Tibial nerve (tissue), 4 donors: ENCODE results near the gene GHRH.

ENCODE experiments used
- EP300 ChIP-seq, 2 donors: sonication (generic); formaldehyde crosslinking; IDR thresholded peaks; one replicate each; pipeline ENCODE4 v1.6.1; 2017; ENCODE audit warnings: antibody characterized with exemption in 2 of 2, mild to moderate bottlenecking in 1 of 2
- POLR2A ChIP-seq, 2 donors: fragments of 450-650 bp; IDR thresholded peaks; one replicate each; pipeline ENCODE4 v1.6.1; 2017; ENCODE audit warnings: antibody characterized with exemption in 2 of 2, mild to moderate bottlenecking in 2 of 2, moderate library complexity in 2 of 2
- TF ChIP-seq, protein P1 (sequence below), 5 experiments: fragments of 200-600 bp in 3 of 5; fragments of 450-650 bp in 2 of 5; sonication (generic) in 3 of 5; IDR thresholded peaks; one replicate each; pipeline ENCODE4 v1.5.1; 2016 to 2019; ENCODE audit warnings: antibody characterized with exemption in 5 of 5, mild to moderate bottlenecking in 3 of 5, moderate library complexity in 2 of 5

DNA sequence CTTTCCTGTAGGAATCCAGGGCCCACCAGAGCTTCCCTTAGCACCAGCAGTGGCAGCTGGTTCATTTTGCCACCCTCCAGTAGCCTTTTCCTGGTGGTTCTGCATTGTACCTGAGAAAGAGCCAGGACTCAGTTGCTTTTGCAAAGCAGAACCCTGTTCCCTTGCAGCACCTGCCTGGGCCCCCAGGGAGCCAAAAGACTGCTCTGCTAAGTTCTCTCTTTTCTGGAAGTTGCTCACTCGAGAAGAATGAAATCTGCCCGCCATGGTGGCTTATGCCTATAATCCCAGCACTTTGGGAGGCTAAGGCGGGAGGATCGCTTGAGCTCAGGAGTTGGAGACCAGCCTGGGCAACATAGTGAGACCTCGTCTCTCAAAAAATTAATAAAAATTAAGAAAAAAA lies 24.0 kb downstream of the GHRH start:
- TF ChIP-seq, protein P1, sequence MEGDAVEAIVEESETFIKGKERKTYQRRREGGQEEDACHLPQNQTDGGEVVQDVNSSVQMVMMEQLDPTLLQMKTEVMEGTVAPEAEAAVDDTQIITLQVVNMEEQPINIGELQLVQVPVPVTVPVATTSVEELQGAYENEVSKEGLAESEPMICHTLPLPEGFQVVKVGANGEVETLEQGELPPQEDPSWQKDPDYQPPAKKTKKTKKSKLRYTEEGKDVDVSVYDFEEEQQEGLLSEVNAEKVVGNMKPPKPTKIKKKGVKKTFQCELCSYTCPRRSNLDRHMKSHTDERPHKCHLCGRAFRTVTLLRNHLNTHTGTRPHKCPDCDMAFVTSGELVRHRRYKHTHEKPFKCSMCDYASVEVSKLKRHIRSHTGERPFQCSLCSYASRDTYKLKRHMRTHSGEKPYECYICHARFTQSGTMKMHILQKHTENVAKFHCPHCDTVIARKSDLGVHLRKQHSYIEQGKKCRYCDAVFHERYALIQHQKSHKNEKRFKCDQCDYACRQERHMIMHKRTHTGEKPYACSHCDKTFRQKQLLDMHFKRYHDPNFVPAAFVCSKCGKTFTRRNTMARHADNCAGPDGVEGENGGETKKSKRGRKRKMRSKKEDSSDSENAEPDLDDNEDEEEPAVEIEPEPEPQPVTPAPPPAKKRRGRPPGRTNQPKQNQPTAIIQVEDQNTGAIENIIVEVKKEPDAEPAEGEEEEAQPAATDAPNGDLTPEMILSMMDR (IDR thresholded peaks at IDR 0.05): no peak
- TF ChIP-seq POLR2A (IDR thresholded peaks at IDR 0.05) (no peak), EP300 (IDR thresholded peaks at IDR 0.05) (no peak)
